PC-9 (cell line): Measurements from ENCODE around the gene TMEM63B.

ENCODE experiments used
- EZH2 ChIP-seq: fragments of 200-600 bp; sonication (generic); IDR thresholded peaks from 2 replicates; pipeline ENCODE4 v1.8.0; 2017; ENCODE audit warnings: antibody characterized with exemption, low read depth
- TF ChIP-seq, protein P1 (sequence below): fragments of 200-600 bp; sonication (generic); conservative IDR thresholded peaks from 2 replicates; pipeline ENCODE4 v1.6.1; 2017; ENCODE audit warnings: mixed run types, antibody characterized with exemption, mild to moderate bottlenecking, moderate library complexity

DNA sequence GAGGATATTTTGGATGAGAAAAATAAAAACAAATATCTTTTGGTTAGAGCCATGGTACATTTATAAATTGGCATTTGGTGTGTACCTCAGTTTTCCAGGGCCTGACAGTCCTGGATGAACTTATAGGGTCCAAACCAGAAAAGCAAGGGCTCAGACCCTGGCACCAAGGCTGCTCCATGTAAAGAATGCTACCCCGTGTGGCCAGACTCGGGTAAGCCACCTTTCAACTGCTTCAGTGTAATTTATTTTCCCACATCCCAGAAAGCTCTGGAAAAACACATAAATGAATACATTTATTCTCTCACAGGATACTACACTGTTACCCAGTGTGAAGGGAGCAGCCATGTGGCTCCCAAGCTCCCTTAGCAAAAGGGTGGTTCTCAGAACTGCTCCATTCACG, 13.9 kb upstream of the TMEM63B start:
- TF ChIP-seq, protein P1, sequence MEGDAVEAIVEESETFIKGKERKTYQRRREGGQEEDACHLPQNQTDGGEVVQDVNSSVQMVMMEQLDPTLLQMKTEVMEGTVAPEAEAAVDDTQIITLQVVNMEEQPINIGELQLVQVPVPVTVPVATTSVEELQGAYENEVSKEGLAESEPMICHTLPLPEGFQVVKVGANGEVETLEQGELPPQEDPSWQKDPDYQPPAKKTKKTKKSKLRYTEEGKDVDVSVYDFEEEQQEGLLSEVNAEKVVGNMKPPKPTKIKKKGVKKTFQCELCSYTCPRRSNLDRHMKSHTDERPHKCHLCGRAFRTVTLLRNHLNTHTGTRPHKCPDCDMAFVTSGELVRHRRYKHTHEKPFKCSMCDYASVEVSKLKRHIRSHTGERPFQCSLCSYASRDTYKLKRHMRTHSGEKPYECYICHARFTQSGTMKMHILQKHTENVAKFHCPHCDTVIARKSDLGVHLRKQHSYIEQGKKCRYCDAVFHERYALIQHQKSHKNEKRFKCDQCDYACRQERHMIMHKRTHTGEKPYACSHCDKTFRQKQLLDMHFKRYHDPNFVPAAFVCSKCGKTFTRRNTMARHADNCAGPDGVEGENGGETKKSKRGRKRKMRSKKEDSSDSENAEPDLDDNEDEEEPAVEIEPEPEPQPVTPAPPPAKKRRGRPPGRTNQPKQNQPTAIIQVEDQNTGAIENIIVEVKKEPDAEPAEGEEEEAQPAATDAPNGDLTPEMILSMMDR: peak; percentile 20; the same call in 1 of the 2 replicates
- TF ChIP-seq EZH2: no peak
